Renal cortical epithelial cell (primary cell): ENCODE data around the gene MDFI. TPM values are rescaled to one million over a fixed set of nuclear protein-coding genes. Genes with fewer than 3 reads are reported as not detected.

Experiments
- DNase-seq: peaks from one replicate; pipeline ENCODE4 v3.0.0-alpha.2; 2011; ENCODE audit warnings: low read depth
- total RNA-seq: library from RNA; depleted of rRNA; stranded (reverse); fragments of >200 nt; gene quantifications from 2 replicates; pipeline ENCODE4 v1.2.3, GENCODE V29; 2014

Gene MDFI
- total RNA-seq, 1 donor from 2014 or later: 3.4 TPM

DNA sequence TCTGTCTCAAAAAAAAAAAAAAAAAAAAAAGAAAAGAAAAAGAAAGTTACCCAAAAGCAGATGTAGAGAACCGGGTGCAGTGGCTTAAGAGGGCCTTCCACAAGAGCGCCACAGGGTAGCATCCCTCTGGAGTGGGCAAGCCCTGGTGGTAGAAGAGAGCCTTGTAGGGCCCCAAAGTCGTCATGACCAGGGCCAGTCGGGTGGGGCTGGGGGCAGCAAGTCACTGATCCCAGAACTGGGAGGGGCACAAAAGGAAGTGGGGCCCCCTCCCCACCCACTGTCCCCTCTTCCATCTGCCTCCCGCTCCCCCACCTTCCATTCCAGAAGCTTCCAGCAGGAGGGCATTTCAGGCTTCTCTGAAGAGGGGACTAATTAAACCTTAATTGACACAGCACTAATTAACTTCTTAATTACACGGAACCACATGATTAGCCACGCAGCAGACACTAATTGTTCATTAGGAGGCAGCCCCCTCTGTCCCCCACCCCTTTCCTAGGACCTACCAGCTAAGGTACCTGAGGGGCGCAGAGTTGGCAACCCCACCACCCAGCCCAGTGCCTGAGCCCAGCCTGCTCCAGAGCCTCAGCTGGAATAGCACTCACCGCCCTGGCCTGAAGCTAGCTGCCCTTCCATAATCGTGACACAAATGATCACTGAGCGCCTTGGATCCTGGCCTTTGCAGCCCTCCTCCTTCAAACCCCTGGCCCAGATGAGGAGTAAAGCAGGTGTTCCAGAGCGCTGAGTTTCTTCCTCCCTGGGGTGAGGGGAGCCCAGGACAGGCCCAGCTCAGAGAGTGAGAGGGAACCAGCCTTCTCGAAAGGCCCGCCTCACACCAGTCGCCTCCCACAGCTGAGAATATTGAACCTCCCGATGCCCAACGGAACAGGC is 34.8 kb downstream of the MDFI start:
- no peak for DNase-seq

DNA sequence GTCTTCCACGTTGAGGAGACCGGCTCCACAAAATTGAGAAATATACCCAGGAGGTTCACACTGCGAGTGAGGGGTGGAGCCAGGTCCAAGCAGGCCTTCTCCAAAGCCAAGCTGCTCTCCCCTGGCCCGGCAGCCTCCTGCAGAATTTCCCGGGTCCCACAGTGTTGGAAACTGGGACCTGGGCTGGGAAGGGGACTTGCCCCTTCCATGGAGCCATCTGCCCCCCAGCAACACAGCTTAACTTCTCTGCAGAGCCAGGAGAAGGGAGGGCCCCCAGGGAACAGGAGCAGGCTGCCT is 35.4 kb downstream of the MDFI start:
- DNase-seq: no peak

DNA sequence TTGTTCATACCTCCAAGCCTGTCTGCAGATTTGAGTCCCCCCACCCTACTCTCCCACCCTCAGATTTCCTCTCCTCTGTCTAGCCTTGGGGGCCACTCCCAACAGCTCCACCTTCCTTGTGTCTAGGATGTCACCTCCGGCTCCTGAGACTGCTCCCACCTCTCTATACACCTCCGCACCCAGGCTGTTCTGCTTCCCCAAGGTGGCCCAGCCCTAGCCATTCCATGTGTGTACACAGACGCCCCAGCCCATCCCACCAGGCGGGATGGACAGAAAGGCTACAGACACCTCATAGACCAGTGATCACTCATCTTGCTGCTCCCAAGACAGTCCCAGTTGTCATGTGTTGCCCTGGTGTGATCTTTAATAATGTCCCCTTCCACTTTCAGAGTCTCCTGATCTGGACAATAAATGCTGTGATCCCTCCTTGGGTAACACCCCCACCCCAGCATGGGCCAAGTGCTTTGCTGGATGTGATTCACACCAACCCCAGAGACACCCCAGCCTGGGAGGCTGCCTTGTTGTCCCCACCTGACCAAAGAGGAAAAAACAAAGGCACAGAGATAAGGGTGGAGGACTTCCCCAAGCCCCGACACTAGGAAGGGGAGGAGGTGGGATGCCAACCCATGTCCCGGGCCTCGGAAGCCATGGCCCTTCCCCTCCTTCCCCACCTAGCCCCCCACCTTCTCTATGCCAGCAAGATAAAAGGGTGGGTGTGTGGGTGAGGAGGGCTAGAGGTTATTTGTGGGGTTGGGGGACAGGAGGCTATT is 36.1 kb downstream of the MDFI start:
- no peak for DNase-seq

DNA sequence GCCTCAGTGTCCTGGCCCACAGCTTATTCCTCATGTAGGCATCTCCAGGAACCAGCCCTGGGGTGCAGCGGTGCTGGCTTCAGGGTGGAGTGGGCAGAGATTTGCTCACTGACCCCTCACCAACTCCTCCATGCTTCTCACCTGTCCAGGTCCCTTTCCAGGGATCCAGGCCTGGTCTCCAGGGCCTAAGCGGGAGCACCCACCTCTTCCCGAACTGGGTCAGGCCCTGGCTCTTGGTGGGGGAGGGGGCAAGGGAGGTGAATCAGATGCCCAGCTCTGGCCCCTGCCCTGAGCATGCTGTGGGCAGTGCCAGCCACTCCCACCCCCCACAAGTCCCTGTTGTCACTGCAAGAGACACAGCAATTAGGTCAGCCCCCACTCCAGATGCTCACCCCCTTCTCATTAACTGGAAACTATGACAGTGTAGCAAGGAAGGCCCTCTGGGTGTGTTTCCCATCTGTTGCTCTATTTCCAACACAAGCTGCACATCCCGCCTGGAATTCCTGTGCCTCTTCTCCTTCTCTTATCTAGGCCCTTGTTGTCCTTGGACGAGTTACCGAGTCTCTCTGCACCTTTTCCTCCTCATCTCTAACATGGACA is 37.0 kb downstream of the MDFI start:
- DNase-seq: no peak

DNA sequence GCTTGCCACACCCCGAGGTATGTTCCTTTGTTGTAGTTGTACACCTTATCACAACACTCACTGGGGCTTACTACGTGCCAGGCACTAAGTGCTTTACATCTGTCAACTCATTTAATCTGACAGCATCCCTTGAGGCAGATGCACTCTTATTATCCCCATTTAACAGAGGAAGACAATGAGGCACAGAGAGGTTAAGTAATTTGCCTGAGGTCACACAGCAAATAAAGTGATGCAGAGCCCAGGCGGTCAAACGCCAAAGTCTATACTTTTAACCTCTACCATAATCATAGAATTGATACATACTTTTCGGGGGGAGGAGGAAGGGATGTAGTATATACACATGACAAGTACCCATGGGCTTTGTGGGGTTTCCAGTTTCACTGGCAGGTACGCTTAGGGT is 37.7 kb downstream of the MDFI start:
- DNase-seq: no peak

DNA sequence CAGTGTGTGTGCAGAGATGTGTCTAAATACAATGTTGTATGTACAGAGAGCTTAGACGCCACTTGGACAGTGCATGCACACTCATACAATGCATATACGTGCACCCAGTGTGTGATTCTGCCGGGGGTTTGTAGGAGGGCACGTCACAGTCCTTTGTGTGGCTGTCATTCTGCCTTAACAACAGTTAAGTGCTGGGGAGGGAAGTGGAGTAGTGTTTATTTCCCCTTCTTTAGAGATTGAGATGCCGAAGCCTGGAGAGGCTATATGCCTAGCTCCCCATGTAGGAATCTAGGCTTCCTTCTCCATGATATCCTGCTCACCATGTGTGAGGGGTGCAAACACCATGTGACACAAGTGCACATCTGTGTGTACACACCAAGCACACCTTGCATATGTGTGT is 38.2 kb downstream of the MDFI start:
- no peak for DNase-seq

DNA sequence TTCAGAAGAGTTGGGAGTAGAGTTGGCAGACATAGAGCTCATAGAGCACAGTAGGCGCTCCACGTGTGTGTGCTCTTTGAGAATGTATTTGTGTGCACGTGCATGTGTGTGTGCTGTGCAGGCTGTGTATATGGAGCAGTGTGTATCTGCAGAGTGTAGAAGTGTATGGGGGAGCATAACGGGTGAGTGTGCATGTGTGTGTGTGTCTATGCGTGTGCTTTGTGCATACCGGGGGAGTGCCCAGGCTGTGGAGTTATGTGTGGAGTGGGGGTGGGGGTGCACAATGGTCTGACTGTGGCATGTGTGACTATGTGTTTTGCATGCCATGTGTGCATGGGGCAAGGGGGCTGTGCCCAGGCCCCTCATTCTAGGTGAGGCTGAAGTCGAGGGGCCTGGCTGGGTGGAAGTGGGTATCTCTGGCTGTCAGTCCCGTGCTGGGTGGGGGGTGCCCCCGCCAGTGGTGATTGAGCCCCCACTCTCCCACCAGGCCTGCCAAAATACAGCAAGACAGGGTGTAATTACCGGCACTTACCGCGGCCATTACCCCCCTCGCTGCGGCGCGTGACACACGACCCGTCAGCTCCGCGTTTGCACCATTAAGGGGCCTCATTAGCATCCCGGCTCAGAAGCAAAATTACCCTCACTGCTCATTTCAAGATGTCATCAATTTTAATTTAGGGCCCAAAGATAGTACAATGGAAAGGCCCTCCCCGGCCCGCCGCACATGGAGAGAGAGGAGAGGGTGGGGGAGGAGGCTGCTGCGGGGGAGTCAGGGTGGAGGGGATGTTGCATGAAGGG is 39.1 kb downstream of the MDFI start:
- no peak for DNase-seq

DNA sequence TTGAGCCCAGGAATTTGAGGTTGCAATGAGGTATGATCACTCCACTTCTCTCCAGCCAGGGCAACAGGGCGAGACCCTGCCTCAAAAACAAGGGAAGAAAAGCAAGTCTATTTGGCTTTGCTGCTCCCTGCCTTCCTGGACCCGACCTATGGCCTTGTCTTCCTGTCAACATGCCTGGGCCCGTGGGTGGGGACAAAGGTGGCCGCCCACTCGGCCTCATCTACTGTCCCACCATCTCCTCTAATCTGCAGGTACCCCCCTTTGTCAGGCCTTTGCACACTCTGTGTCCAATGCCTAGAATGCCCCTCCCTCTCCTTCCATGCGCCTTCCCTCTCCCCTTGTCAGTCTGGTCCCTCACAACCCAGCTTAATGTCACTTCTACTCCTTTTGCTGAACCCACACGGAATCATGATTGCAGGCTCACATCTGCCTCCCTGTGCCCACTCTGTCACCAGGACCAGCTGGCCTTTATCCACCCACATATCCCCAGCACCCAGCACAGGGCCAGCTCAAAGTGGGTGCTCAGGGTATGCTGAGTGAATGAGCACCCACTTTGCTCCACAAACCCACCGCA is 40.3 kb downstream of the MDFI start:
- no peak for DNase-seq

DNA sequence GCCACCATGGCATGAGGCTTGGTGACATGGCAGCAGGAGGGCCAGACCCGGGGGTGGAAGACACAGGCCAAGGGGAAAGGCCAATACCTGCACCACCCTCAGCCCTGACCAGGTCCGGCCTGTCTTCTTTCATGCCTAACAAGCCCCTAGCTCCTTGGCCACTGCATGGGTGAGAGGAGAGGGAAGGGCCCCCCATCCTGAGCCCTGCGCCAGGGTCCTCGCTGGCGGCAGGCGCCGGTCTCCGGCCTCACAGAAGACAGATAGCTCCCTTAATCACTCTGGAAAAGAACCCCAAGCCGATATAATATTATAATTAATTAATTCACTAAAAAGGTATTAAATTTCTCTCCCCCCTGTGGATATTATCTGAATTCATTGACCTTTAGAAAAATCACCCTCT is 41.4 kb downstream of the MDFI start:
- DNase-seq: no peak

DNA sequence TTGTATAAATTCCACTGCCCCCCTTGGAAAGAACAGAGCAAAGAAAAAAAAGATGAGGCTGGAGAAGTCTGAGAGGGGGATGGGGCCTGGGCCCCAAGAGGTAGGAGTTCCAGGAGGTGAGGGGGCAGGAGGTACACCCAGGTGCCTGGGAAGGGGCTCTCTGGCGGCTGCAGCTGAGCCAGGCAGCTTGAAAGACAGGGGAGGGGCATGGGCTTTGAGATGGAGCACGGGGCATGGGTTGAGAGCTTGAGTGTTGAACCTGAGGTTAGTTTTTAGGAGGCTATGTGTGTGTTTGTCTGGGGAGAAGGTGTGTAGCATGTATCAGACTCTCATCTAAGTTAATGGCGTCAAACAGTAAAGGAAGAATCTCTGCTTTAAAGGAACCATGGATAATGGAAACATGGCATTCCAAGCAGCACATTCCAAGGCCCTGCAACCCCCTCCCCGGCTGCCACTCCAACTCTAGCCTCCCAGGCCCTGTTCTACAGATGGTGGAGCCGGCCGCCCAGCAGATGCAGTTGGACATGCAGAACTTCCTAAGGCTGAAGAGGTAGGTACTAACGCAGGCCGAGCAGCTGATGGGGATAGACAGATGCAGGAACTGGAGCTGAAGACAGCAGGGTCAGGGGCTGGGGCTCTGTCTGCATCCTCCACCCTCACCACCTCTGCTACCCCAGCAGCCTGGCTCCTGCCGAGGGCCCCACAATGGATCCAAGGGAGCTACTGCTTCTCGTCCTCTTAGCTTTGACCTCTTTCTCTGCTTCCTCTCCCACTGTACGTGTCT is 42.1 kb downstream of the MDFI start:
- no peak for DNase-seq

DNA sequence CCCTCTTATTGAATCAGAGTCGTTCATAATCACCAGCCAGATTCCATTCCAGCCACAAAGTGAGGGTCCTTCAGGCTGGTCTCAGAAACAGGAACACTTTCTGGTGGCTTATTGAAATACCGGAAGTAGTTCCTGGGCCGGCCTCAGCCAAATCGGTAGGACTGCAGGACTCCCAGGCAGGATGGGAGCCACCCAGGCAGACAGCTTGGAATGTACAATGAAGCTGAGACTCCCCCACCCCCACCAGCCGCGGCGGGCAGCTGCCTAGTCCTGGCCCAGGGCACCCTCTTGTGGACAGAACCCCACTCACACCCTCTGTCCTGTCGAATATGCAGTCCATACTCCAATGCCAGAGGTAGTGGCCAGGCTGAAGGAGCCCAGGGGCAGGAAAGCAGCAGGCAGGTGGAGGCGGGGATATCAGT is 43.8 kb downstream of the MDFI start:
- DNase-seq: peak; percentile 81

DNA sequence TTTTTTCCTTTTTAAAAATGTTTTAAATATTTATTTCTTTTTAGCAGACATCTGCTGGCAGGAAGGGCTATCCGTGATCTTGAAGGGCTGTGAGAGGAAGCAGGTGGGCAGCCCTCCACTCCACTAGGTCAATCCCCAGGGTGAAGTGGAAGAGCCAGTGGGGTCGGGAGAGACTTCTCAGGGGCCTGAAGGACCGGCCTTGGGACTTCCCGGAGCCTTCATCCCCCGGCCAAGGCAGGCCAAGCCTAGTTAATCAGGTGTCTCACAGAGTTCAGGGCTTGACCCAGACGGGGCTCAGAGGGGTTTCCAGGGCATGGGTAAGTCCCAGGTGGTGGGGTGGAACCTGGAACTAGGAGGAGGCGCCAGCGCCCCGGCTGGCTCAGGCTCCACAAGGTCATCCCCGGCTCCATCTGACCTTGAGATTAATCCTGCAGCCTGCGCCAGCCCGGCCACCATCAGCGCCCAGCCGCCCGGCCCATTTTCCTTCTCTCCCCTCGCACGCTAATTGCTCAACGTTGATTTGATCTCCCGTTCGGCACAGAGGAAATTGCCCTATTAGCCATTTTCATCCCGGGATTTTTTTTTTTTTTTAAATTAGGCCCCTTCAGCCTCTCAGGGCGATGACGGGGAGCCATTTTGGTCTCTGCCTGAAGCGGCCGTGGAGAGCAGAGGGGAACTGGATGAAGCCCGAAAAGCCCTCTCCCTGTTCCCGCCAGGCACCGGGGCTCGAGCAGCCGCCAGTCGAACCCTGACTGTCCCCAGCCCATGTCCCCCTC is 44.4 kb downstream of the MDFI start:
- no peak for DNase-seq

DNA sequence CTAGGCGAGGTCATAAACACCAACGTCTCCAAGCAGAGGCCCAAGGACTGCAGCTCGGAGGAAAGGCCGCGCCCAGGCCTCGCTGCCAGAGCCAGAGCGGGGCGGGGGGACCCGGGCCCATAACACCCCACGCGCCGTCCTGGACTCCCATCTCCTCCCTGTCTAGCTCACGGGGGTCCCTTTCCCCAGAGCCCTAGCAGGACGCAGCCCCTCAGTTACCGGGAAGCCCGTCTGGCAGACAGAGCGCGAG is 44.9 kb downstream of the MDFI start:
- DNase-seq: no peak

DNA sequence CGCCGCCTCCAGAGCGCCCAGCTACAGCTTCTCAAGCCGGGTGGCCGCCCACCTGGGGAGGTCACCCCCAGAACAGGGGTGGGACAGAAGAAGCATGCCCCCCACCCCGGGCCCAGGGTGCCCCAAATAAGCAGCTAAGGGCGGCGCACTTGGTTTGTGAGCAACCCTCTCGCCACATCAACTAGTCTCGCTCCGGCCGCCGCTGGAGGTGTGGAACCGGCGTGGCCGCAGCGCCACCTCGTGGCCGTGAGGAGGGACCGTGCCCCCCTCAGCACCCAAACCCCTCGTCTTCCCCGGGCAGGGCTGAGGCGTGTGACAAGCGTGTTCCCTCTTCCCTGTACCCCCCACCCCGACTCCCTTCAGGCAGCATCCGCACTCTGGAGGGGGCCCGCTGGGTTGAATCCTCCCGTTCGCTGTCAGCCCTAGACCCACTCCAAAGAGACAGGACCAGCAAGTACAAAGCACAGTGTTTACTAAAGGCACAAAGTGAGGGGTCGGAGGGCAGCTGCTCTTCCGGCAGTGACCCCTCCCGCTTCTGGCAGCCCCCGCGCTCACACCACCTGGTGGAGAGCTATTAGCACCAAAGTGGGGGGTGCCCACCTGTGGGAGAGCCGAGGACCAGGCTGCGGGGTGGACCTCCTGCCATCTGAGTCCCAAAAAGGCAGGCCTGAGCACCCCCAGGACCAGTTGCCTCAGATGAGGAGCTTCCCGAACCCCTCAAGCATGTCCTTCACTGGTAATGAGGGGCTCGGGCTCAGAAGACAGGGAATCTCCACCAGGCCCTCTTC is 45.4 kb downstream of the MDFI start:
- DNase-seq: peak; percentile 26

DNA sequence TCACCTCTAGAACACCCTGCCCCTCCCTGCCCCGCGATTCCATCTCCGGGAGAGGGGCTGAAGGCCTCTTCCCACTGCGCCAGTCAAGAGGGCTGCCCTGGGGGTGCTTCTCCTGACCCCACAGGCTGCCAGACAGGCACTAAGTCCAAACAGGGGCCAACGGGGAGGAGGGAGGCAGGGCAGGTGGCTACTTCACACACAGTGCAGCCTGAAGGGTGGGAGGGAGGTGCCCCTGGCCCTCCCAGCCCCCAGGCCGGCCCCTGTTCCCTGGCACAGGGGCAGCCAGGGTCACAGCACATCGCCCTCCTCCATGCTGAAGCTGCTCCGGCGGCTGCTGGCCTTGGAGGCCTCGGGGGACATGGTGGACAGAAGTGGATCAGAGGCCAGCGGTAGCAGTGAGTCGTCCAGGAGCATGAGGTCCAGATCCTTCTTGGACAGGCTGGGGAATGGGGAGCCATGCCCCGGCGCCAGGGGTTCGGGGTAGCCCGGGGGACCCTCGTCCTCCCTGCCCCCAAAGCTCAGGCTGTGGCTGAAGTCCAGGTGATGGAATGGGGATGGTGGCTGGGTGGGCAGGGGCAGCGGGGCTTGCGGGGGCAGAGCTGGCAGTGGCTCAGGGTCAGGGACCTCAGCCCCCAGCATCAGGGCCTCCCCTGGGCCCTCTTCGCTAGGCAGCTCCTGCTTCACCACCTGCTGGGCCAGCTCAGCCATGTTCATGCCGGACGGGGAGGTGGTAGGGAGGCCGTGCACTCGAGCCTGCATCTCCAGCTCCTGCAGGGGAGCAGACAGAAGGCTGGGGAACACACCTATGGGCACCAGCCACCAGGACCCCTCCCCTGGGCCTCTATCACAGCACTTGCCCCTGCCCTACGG is 46.3 kb downstream of the MDFI start:
- DNase-seq: no peak

DNA sequence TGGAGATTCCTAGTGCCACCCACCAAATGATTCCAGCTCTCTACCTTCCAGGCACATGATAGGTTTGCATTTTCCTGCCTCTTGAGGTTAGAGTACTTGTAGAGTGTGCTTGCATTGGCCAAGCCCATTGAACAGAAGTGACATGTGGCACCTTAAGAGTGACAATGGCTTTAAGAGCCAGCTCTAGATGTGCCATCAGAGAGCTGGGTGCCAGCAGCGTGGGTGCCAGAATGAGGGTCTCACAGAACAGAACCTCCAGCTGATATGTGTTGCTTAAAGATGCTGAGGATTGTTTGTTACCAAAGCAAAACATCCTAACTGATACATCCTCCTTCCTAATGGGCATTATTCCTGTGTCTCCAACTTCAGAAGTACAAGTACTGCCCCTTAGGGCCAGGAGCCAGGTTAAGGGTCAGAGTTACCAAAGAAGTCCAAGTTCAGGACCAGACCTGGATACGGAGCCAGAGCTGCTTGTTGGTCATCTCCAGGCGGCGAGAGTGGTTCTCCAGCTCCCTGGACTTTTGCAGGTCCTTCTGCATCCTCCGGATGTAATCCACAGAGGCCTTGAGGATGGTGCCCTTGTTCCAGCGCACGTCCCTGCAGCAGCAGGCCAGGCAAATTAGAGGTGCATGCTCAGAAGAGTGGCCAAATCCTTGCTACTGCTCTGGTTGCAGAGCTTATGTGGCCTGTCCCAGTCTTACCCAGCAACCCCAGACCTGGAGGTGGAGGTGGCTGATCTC is 47.5 kb downstream of the MDFI start:
- DNase-seq: no peak

DNA sequence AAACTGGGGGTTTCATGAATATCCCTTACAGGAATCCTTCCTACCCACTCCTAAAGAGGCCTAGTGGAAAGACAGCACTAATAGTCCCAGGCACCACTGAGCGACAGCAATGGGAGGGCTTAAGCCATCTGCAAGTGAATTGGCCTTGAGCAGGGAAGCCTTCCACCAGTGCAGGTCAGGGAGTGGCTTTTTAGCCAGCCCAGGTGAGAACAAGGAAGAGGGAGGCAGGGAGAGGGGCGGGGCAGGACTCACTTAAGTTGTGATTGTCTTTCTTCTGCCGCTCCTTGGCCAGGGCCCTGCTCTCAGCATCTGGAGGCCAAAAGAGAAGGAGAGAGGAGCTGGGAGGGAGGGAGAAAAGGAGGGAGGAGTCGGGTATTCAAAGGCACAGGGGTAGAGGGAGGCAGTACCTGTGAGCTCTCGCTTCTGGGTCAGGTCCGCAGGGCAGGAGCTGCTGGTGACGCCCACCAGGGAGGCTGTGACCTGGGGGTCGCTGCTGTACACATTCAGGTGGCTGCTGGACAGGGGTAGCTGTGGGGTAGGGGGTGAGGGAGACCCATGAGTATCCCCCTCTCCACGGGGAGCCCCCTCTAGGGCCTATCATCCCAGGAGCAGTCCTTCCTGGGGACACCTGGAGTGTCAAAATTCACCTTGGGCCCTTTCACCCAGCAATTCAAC is 49.4 kb downstream of the MDFI start:
- DNase-seq: no peak
